IMR-90 (cell line): Measurements from ENCODE around the gene TINAG. TPM values are rescaled to one million over a fixed set of nuclear protein-coding genes. Genes with fewer than 3 reads are reported as not detected.

ENCODE experiments used
- ATAC-seq: fragments of 200-7000 bp; cut with Tn5 transposase; 2 replicates; pipeline ENCODE4 v1.9.1; 2020; ENCODE audit warnings: low read depth, mild to moderate bottlenecking, moderate library complexity
- BruUV-seq: library from RNA; stranded (reverse); fragments of 400-500 nt; replicated peaks from 2 replicates; lab custom pipeline; 2021; lab: Mats Ljungman, UMichigan
- CTCF ChIA-PET: fragments of 300-600 bp; formaldehyde crosslinking; extraction: SDS; loops from one replicate; lab custom pipeline; 2021; ENCODE audit warnings: antibody characterized with exemption; lab: Yijun Ruan, JAX
- POLR2A ChIA-PET: fragments of 300-600 bp; sonication (Branson Sonifier 250); formaldehyde crosslinking; loops from one replicate; lab custom pipeline; 2022; ENCODE audit warnings: antibody characterized with exemption; ENCODE audit not compliant: unreplicated experiment; lab: Charles Lee
- DNase-seq: peaks from one replicate; pipeline ENCODE4 v3.0.0; 2013
- H2AFZ ChIP-seq: replicated peaks from 2 replicates; pipeline ENCODE3; 2013; ENCODE audit warnings: low read length, mild to moderate bottlenecking; ENCODE audit not compliant: poor library complexity
- H2AK5ac ChIP-seq: 2 replicates; pipeline ENCODE4 v1.6.1; 2013; ENCODE audit warnings: low read depth, low read length, inconsistent platforms
- H2AK9ac ChIP-seq: replicated peaks from 2 replicates; pipeline ENCODE3; 2013; ENCODE audit warnings: mild to moderate bottlenecking, low read depth, low read length, moderate library complexity; ENCODE audit not compliant: poor library complexity
- H2BK120ac ChIP-seq: 2 replicates; pipeline ENCODE4 v1.6.1; 2013; ENCODE audit warnings: low read depth, low read length, inconsistent platforms
- H2BK15ac ChIP-seq: 3 replicates; pipeline ENCODE4 v1.6.1; 2013; ENCODE audit warnings: low read depth, low read length, inconsistent platforms
- H2BK20ac ChIP-seq: 2 replicates; pipeline ENCODE4 v1.6.1; 2013; ENCODE audit warnings: low read depth, mild to moderate bottlenecking, inconsistent platforms, low read length, moderate library complexity
- H2BK5ac ChIP-seq: 2 replicates; pipeline ENCODE4 v1.6.1; 2013; ENCODE audit warnings: mild to moderate bottlenecking, low read depth, low read length, inconsistent platforms; ENCODE audit not compliant: poor library complexity, severe bottlenecking
- H3K14ac ChIP-seq: replicated peaks from 2 replicates; pipeline ENCODE4 v1.6.1; 2013; ENCODE audit warnings: low read depth, low read length, inconsistent platforms
- H3K18ac ChIP-seq: 2 replicates; pipeline ENCODE4 v1.6.1; 2013; ENCODE audit warnings: low read depth, low read length, control low read depth
- H3K23ac ChIP-seq: 2 replicates; pipeline ENCODE4 v1.6.1; 2013; ENCODE audit warnings: low read depth, low read length, inconsistent platforms
- H3K27ac ChIP-seq: 2 replicates; pipeline ENCODE4 v1.5.1; 2013; ENCODE audit warnings: mild to moderate bottlenecking, control low read depth, low read length; ENCODE audit not compliant: insufficient read depth
- H3K27me3 ChIP-seq: 2 replicates; pipeline ENCODE4 v1.6.1; 2013; ENCODE audit warnings: low read length; ENCODE audit not compliant: control insufficient read depth, insufficient read depth
- H3K36me3 ChIP-seq: 2 replicates; pipeline ENCODE4 v1.6.1; 2013; ENCODE audit warnings: low read length, mixed read lengths; ENCODE audit not compliant: control insufficient read depth, insufficient read depth
- H3K4ac ChIP-seq: 2 replicates; pipeline ENCODE4 v1.6.1; 2013; ENCODE audit warnings: low read depth, low read length, inconsistent platforms
- H3K4me1 ChIP-seq: 2 replicates; pipeline ENCODE4 v1.6.1; 2013; ENCODE audit warnings: low read length, mixed read lengths; ENCODE audit not compliant: control insufficient read depth, insufficient read depth
- H3K4me2 ChIP-seq: 2 replicates; pipeline ENCODE4 v1.6.1; 2013; ENCODE audit warnings: low read depth, mild to moderate bottlenecking, control low read depth, low read length, moderate library complexity
- H3K4me3 ChIP-seq: 2 replicates; pipeline ENCODE4 v1.5.1; 2013; ENCODE audit warnings: low read depth, mild to moderate bottlenecking, control low read depth, low read length, moderate library complexity; ENCODE audit not compliant: insufficient read depth
- H3K56ac ChIP-seq: 2 replicates; pipeline ENCODE4 v1.6.1; 2013; ENCODE audit warnings: low read length, inconsistent platforms; ENCODE audit not compliant: insufficient read depth; ENCODE audit errors: extremely low read depth
- H3K79me1 ChIP-seq, 2 experiments: 2 replicates each; pipeline ENCODE4 v1.6.1; 2013; ENCODE audit warnings: low read length in 2 of 2, inconsistent platforms in 1 of 2, low read depth in 1 of 2
- H3K9ac ChIP-seq: 2 replicates; pipeline ENCODE4 v1.6.1; 2013; ENCODE audit warnings: low read depth, low read length, control low read depth
- H3K9me1 ChIP-seq: 2 replicates; pipeline ENCODE4 v1.6.1; 2013; ENCODE audit warnings: low read length, inconsistent platforms; ENCODE audit not compliant: insufficient read depth
- H3K9me3 ChIP-seq: 2 replicates; pipeline ENCODE4 v1.6.1; 2013; ENCODE audit warnings: low read length; ENCODE audit not compliant: control insufficient read depth, insufficient read depth
- H4K20me1 ChIP-seq: 2 replicates; pipeline ENCODE4 v1.6.1; 2013; ENCODE audit warnings: low read length, inconsistent platforms; ENCODE audit not compliant: insufficient read depth
- H4K5ac ChIP-seq: 2 replicates; pipeline ENCODE4 v1.6.1; 2013; ENCODE audit warnings: mild to moderate bottlenecking, low read depth, low read length, control low read depth
- H4K8ac ChIP-seq, 2 experiments: 2 replicates each; pipeline ENCODE4 v1.6.1; 2013; ENCODE audit warnings: low read depth in 2 of 2, low read length in 2 of 2, control low read depth in 1 of 2, inconsistent platforms in 1 of 2
- H4K91ac ChIP-seq: 2 replicates; pipeline ENCODE4 v1.6.1; 2013; ENCODE audit warnings: low read depth, low read length, inconsistent platforms; ENCODE audit not compliant: insufficient read depth
- BHLHE40 ChIP-seq: fragments of 150-350 bp; IDR thresholded peaks from 2 replicates; pipeline ENCODE4 v1.6.1; 2016; ENCODE audit warnings: mild to moderate bottlenecking, low read depth, low read length
- CEBPB ChIP-seq: IDR thresholded peaks from 2 replicates; pipeline ENCODE4 v1.6.1; 2012; ENCODE audit warnings: low read depth, low read length, improper control_type of control experiment
- MAFK ChIP-seq: IDR thresholded peaks from 2 replicates; pipeline ENCODE4 v1.6.1; 2012; ENCODE audit warnings: low read depth, low read length, improper control_type of control experiment
- MXI1 ChIP-seq: IDR thresholded peaks from 2 replicates; pipeline ENCODE4 v1.6.1; 2012; ENCODE audit warnings: low read depth, mild to moderate bottlenecking, low read length, moderate library complexity, borderline replicate concordance
- NFE2L2 ChIP-seq: fragments of 150-350 bp; IDR thresholded peaks from 2 replicates; pipeline ENCODE4 v1.6.1; 2016; ENCODE audit warnings: low read depth, mild to moderate bottlenecking, low read length
- POLR2A ChIP-seq: IDR thresholded peaks from 2 replicates; pipeline ENCODE4 v1.6.1; 2012; ENCODE audit warnings: mild to moderate bottlenecking, low read depth, low read length
- RAD21 ChIP-seq: IDR thresholded peaks from 2 replicates; pipeline ENCODE4 v1.6.1; 2012; ENCODE audit warnings: low read length, improper control_type of control experiment
- WGBS, 2 experiments: methylation state at CpG; one replicate each; pipeline versions ENCODE4 v1.1.5 to v1.1.7; 2013; ENCODE audit warnings: missing lambda C conversion rate in 2 of 2; ENCODE audit not compliant: insufficient read length in 1 of 2; ENCODE audit errors: extremely low coverage in 2 of 2; 5-methylcytosine and 5-hydroxymethylcytosine counted together
- dilution Hi-C: fragments of 300-500 bp; cut with HindIII; formaldehyde crosslinking; loops from one replicate; pipeline ENCODE4 v1.14.3; 2018; ENCODE audit warnings: low sequenced_read_pairs; ENCODE audit not compliant: unreplicated experiment
- in situ Hi-C: fragments of 300-500 bp; cut with MboI; formaldehyde crosslinking; loops from 3 replicates; pipeline ENCODE4 v1.14.3; 2019; ENCODE audit warnings: low sequenced_read_pairs, inconsistent platforms, mixed read lengths
- intact Hi-C: fragments of 100-400 bp; cut with micrococcal nuclease; formaldehyde crosslinking; loops from 2 replicates; pipeline ENCODE4 v1.10.0; 2022
- polyA plus RNA-seq, 3 experiments: library from polyadenylated mRNA; depleted of rRNA; stranded (reverse); fragments of >200 nt; gene quantifications; 2 replicates each; pipeline ENCODE4 v1.2.3, GENCODE V29; 2012; ENCODE audit warnings: low replicate concordance in 1 of 3
- total RNA-seq: library from RNA; depleted of rRNA; stranded (reverse); fragments of >200 nt; gene quantifications from 2 replicates; pipeline ENCODE4 v1.2.3, GENCODE V29; 2012
- TF ChIP-seq, protein P1 (sequence below): fragments of 150-350 bp; IDR thresholded peaks from 2 replicates; pipeline ENCODE4 v1.6.1; 2017; ENCODE audit warnings: mild to moderate bottlenecking, antibody characterized with exemption, low read length, low read depth
- TF ChIP-seq, protein P2 (sequence below): fragments of 150-350 bp; IDR thresholded peaks from 2 replicates; pipeline ENCODE4 v1.6.1; 2016; ENCODE audit warnings: low read depth, mild to moderate bottlenecking, low read length, moderate library complexity, borderline replicate concordance

The TINAG gene
- total and polyA plus RNA-seq, 2 of the 4 experiments (the other 2 are of a cell fraction): not detected

DNA sequence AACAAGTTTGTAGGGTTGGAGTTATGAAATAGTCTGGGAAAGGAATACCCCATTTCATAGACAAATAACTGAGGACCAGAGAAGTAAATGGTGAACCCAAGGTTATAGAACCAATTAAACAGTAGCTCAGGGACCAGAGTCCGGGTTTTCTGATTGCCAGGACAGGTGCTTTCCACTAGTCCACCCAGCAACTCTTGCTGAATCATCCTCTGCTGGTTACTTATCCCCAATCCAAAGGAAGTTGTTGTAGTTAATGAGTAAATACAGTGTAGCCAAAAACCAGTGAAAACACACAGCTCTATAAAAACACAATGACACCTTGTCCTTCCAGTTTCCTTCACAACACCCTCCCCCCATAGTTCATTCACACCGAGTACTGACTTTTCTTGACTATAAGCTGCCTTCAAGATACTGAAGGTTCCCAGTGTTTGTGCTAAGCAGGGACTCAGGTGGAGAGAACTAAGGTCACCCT, 766 bp upstream of the TINAG start:
- Histone ChIP-seq H3K4me2 (no peak overlapping the region), H3K4me3 (no peak overlapping the region), H3K4me1 (no peaks in the 10 kb centered on the region), H3K14ac (no peak overlapping the region), H4K8ac (no peak overlapping the region), H3K56ac (no peak overlapping the region), H2BK20ac (0 out of 2 replicates have a peak overlapping the region, but pooled peaks have one; percentile 28), H4K91ac (no peak overlapping the region), H2BK15ac (no peak overlapping the region), H3K9ac (no peak overlapping the region), H3K23ac (no peak overlapping the region), H2AFZ (no peak overlapping the region), H3K4ac (no peak overlapping the region), H3K79me1 (no peaks in the 10 kb centered on the region), H4K5ac (no peak overlapping the region), H2AK5ac (no peak overlapping the region), H3K36me3 (no peaks in the 10 kb centered on the region), H4K20me1 (no peaks in the 10 kb centered on the region), H2AK9ac (no peak overlapping the region), H2BK5ac (no peak overlapping the region), H3K27ac (no peak overlapping the region), H2BK120ac (no peak overlapping the region), H3K27me3 (no peaks in the 10 kb centered on the region), H3K9me1 (no peaks in the 10 kb centered on the region), H3K18ac (no peak overlapping the region), H3K9me3 (no peaks in the 10 kb centered on the region)
- no peak for DNase-seq
- no CpG with 5 or more reads among the region's 2 CpGs for WGBS, 2 experiments
- ATAC-seq: no peak
- ChIA-PET CTCF (no interaction called here), POLR2A (no interaction called here)
- TF ChIP-seq RAD21 (no peak), POLR2A (no peak), BHLHE40 (no peak), NFE2L2 (no peak), CEBPB (no peak), MXI1 (no peak), MAFK (no peak)
- TF ChIP-seq, protein P1, sequence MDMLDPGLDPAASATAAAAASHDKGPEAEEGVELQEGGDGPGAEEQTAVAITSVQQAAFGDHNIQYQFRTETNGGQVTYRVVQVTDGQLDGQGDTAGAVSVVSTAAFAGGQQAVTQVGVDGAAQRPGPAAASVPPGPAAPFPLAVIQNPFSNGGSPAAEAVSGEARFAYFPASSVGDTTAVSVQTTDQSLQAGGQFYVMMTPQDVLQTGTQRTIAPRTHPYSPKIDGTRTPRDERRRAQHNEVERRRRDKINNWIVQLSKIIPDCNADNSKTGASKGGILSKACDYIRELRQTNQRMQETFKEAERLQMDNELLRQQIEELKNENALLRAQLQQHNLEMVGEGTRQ: no peak
- TF ChIP-seq, protein P2, sequence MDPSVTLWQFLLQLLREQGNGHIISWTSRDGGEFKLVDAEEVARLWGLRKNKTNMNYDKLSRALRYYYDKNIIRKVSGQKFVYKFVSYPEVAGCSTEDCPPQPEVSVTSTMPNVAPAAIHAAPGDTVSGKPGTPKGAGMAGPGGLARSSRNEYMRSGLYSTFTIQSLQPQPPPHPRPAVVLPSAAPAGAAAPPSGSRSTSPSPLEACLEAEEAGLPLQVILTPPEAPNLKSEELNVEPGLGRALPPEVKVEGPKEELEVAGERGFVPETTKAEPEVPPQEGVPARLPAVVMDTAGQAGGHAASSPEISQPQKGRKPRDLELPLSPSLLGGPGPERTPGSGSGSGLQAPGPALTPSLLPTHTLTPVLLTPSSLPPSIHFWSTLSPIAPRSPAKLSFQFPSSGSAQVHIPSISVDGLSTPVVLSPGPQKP: no peak
- BruUV-seq: no TSS peak
- intact Hi-C loops (no loop called here), dilution Hi-C loops (no loop called here), in situ Hi-C loops (no loop called here)
